ENCODE measurements around the gene DNAJC21.
"Not testable (repeated sequence)": the region's sequence is repeated elsewhere in the genome, so short reads cannot be mapped to it uniquely, and the experiment has no call there.

DNAJC21 gene

GRCh38 chr5:34970552-34970951, 41.2 kb downstream of the DNAJC21 start:
- Histone ChIP-seq H3K9me3 (ENCODE audit: severe bottlenecking) (no peaks in the 10 kb centered on the region), H3K27me3 (ENCODE audit: insufficient read depth, poor library complexity, severe bottlenecking) (no peaks in the 10 kb centered on the region), H3K27ac (ENCODE audit: poor library complexity, severe bottlenecking) (no peak overlapping the region), H3K36me3 (ENCODE audit: low read depth) (no peaks in the 10 kb centered on the region), H3K4me1 (ENCODE audit: insufficient read depth, poor library complexity, severe bottlenecking) (no peaks in the 10 kb centered on the region), H3K4me3 (ENCODE audit: severe bottlenecking) (no peak overlapping the region)
- no peak for TF ChIP-seq CTCF (IDR thresholded peaks at IDR 0.05; ENCODE audit: poor library complexity, severe bottlenecking)
- ATAC-seq (ENCODE audit: low read depth) (no peak), DNase-seq (ENCODE audit: low spot score) (no peak)

- H3K4me1 ChIP-seq (ENCODE audit: insufficient read depth, poor library complexity, severe bottlenecking); H3K27me3 ChIP-seq (ENCODE audit: insufficient read depth, poor library complexity, severe bottlenecking); H3K4me3 ChIP-seq (ENCODE audit: severe bottlenecking); H3K9me3 ChIP-seq (ENCODE audit: severe bottlenecking); DNase-seq (ENCODE audit: low spot score); H3K36me3 ChIP-seq (ENCODE audit: low read depth); ATAC-seq (ENCODE audit: low read depth); H3K27ac ChIP-seq (ENCODE audit: poor library complexity, severe bottlenecking): not testable (repeated sequence)
These were observed 42.3 kb downstream of the DNAJC21 start for GRCh38 chr5:34971655-34972054.

- DNase-seq (ENCODE audit: low spot score), result no peak
- H3K9me3 ChIP-seq (ENCODE audit: severe bottlenecking), result no peaks in the 10 kb centered on the region
- no peak for TF ChIP-seq CTCF (IDR thresholded peaks at IDR 0.05; ENCODE audit: poor library complexity, severe bottlenecking)
- H3K4me3 ChIP-seq (ENCODE audit: severe bottlenecking), result no peak overlapping the region
- no peaks in the 10 kb centered on the region for H3K27me3 ChIP-seq (ENCODE audit: insufficient read depth, poor library complexity, severe bottlenecking)
- no peaks in the 10 kb centered on the region for H3K36me3 ChIP-seq (ENCODE audit: low read depth)
- no peaks in the 10 kb centered on the region for H3K4me1 ChIP-seq (ENCODE audit: insufficient read depth, poor library complexity, severe bottlenecking)
- H3K27ac ChIP-seq (ENCODE audit: poor library complexity, severe bottlenecking), result no peak overlapping the region
- no peak for ATAC-seq (ENCODE audit: low read depth)
These were observed 47.0 kb downstream of the DNAJC21 start for GRCh38 chr5:34976347-34976746.

GRCh38 chr5:34977934-34978613, 48.7 kb downstream of the DNAJC21 start:
- no peak overlapping the region for H3K27ac ChIP-seq (ENCODE audit: poor library complexity, severe bottlenecking)
- DNase-seq (ENCODE audit: low spot score) (no peak), ATAC-seq (ENCODE audit: low read depth) (no peak)
- TF ChIP-seq CTCF (IDR thresholded peaks at IDR 0.05; ENCODE audit: poor library complexity, severe bottlenecking), result no peak
- H3K4me3 ChIP-seq (ENCODE audit: severe bottlenecking), result no peak overlapping the region
- H3K27me3 ChIP-seq (ENCODE audit: insufficient read depth, poor library complexity, severe bottlenecking), result no peaks in the 10 kb centered on the region
- H3K9me3 ChIP-seq (ENCODE audit: severe bottlenecking), result no peaks in the 10 kb centered on the region
- no peaks in the 10 kb centered on the region for H3K36me3 ChIP-seq (ENCODE audit: low read depth)
- no peaks in the 10 kb centered on the region for H3K4me1 ChIP-seq (ENCODE audit: insufficient read depth, poor library complexity, severe bottlenecking)

- no peaks in the 10 kb centered on the region for H3K36me3 ChIP-seq (ENCODE audit: low read depth)
- ATAC-seq (ENCODE audit: low read depth) (no peak), DNase-seq (ENCODE audit: low spot score) (no peak)
- H3K4me3 ChIP-seq (ENCODE audit: severe bottlenecking), result no peak overlapping the region
- TF ChIP-seq CTCF (IDR thresholded peaks at IDR 0.05; ENCODE audit: poor library complexity, severe bottlenecking), result no peak
- no peaks in the 10 kb centered on the region for H3K27me3 ChIP-seq (ENCODE audit: insufficient read depth, poor library complexity, severe bottlenecking)
- H3K27ac ChIP-seq (ENCODE audit: poor library complexity, severe bottlenecking), result no peak overlapping the region
- no peaks in the 10 kb centered on the region for H3K4me1 ChIP-seq (ENCODE audit: insufficient read depth, poor library complexity, severe bottlenecking)
- H3K9me3 ChIP-seq (ENCODE audit: severe bottlenecking), result no peaks in the 10 kb centered on the region
These were observed 49.3 kb downstream of the DNAJC21 start for GRCh38 chr5:34978681-34979080.

All from RWPE2 (cell line).